ENCODE results near the gene ADARB1.

The ADARB1 gene

DNA sequence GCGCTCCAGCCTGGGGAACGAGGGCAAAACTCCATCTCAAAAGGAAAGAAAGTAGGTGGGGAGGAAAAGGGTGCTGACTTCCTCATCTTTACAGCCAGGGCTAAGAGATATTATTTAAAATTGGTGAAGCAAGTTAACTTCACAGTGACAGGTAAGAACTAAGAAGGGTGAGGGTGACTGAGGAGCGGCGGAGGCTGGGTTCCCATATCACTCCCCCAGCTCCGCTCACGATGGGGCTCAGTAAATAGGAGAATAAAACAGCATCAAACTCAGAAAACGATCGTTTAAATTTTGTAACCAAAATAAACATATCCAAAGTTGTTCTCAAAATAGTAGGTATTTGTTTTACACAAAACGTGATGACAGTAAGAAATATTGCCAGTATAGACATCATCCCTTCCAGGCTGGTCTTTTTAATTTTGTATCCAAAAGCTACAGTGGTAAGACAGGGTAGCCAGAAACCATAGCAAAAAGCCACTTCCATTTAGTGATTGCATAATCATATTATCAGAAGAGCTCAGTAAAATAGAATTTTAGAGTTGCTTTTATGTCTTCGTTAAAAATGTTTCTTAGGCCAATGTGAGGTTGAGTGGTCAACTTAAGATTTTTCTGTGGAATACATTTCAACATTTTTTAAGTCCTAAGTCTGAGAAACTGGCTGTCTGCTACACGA lies 26.2 kb upstream of the ADARB1 start:
- Mint-ChIP-seq H3K27me3 (peaks cover 7% of the 10 kb centered on the region), H3K27ac (no peak overlapping the region), H3K9me3 (ENCODE audit: low read depth) (peaks cover 6% of the 10 kb centered on the region), H3K4me3 (no peak overlapping the region), H3K4me1 (ENCODE audit: low read depth) (no peaks in the 10 kb centered on the region), H3K36me3 (peaks cover 2% of the 10 kb centered on the region)

DNA sequence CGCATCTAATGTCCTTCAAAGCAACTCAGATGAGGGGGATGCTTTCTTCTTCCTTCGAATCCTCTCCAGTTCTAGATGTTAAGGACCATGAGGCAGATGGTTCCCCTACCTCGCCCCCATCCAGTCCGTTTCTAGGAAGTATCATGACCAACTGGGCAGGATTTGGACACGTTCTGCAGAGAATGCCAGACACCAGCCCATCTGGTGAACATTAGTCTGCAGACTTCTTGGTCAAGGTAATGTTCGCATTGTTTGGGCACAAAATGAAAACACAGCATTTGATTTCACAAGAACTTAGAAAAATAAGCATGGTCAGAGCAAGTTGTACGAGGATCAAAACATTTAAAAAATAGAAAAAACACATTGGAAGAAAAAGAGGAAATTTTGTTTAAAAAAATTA lies 25.4 kb upstream of the ADARB1 start:
- H3K4me3 Mint-ChIP-seq: no peak overlapping the region

DNA sequence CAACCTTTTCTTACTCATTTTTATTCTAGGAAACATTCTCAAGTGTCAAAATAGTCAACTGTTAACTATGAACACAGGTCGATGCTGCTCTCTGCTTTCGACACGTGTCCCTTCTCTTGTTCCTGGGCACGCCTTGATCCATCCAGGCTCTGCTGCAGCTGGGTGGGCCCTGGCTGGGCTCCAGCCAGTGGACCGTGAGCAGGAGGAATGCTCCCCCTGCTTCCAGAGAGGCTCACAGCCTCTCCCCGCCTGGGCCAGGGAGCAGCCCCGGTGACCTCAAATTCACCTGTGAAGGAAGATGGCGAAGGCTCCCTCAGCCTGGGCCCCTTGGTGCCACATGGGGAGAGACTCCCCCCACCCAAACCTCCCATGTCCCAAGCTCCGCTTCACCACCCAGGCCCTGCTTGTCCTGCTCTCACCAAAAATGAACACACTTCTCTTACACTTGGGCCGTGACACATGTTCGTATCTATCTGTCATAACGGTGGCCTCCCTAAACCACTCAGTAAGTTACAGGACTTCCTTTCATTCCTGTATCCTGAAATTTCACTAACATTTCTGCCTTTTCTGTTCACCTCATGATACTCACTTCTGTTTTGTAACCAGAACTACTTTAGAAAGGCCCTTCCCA lies 24.6 kb upstream of the ADARB1 start:
- peaks cover 6% of the 10 kb centered on the region for H3K9me3 Mint-ChIP-seq (ENCODE audit: low read depth)
- peaks cover 2% of the 10 kb centered on the region for H3K36me3 Mint-ChIP-seq
- H3K27me3 Mint-ChIP-seq: peaks cover 8% of the 10 kb centered on the region
- no peak overlapping the region for H3K27ac Mint-ChIP-seq
- H3K4me1 Mint-ChIP-seq (ENCODE audit: low read depth): no peaks in the 10 kb centered on the region
- no peak overlapping the region for H3K4me3 Mint-ChIP-seq

More for the DNA sequence above, 25.4 kb upstream of the ADARB1 start:
- Mint-ChIP-seq H3K36me3 (peaks cover 2% of the 10 kb centered on the region), H3K9me3 (ENCODE audit: low read depth) (peaks cover 6% of the 10 kb centered on the region), H3K4me1 (ENCODE audit: low read depth) (no peaks in the 10 kb centered on the region), H3K27me3 (peaks cover 7% of the 10 kb centered on the region), H3K27ac (no peak overlapping the region)

DNA sequence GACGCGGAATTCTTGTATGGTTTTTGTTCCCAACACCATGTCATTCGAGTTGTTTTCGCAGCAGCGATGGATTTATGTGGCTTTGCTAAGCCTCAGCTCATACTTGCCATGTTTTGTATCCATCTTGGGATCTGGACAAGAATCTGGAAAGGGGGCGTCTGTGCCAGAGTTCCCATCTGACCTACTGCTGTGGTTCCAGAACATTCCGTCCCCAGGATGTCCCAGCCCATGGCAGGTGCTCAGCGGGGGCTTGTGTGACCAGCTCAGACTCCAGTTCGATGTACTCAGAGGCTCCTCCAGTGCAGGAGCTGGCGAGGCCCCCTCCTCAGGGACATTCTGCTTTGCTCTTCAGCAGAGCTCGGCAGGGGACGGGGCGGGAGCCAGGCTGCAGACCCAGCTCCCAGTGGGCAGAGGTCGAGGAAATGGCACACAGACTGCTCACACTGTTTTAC lies 24.0 kb upstream of the ADARB1 start:
- Mint-ChIP-seq H3K9me3 (ENCODE audit: low read depth) (peaks cover 6% of the 10 kb centered on the region), H3K27me3 (peaks cover 8% of the 10 kb centered on the region), H3K4me3 (no peak overlapping the region), H3K27ac (no peak overlapping the region), H3K4me1 (ENCODE audit: low read depth) (no peaks in the 10 kb centered on the region), H3K36me3 (peaks cover 2% of the 10 kb centered on the region)

DNA sequence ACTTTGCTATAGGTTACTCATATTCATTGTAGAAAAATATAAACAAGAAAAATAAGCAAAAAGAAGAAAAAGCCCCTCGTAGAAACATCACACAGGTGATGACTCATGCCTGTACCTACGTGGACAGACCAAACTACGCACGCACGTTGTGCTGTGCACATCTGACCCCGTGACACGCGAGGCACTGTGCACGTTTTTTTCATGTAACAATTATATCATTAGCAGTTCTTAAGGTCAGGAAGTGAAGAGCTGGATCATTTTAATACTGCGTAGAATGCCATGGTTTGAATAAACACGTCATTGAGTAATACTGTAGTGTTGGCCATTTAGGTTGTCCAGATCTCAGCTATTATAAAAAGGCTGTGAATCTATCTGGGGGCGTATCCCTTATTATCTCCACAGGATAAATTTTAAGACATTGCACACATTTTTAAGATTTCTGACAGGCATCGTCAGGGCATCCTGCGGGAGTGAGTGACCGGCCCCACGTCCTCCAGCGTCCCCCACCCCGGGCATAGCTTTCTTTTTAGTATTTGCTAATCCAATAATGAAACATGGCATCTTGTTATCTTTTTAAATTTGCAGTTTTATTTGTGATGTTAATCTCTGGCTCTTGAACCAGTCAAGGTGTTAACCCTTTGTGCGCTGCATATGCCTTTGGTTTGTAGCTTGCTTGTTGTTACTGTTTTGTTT lies 23.4 kb upstream of the ADARB1 start:
- Mint-ChIP-seq H3K4me1 (ENCODE audit: low read depth) (no peaks in the 10 kb centered on the region), H3K9me3 (ENCODE audit: low read depth) (peaks cover 6% of the 10 kb centered on the region), H3K36me3 (peaks cover 2% of the 10 kb centered on the region), H3K4me3 (no peak overlapping the region), H3K27me3 (peaks cover 8% of the 10 kb centered on the region), H3K27ac (no peak overlapping the region)

DNA sequence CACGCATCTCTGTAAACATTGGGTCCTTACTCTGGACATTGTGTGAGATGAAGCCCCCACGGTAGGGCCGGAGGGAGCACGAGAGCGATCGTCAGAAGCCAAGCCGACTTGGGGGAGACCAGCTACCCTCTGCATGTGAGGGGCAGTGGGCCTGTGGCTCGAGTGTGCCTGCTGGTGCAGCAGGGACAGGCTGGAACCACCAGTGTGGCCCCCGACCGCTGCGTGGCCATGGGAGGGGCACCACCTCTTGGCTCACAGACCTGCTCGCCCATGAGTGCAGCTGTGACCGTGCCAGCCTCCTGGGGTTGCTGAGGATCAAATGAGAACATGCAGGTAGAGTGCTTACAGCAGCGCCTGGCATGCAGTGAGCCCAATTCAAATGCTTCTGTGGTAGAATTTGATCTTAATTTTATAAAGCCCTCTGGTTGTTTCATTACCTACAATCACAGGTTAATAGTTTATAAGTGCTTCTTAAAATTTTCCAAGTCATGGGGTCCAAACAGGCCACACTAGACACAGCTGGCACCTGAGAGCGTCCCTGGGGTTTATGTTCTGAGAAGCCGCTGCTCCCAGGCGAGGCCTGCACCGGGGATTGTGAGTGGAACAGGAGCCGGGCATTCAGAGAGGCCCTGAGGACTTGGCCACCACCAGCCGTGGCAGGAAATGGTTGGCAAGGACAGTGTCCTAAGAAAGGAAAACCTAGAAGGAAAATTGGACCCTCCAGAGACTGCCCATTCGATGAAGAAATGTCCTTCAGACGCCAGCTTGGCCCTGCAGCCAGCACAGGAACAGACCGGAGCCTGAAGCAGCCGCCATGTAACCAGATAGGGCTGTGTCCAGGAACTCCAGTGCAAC lies 22.6 kb upstream of the ADARB1 start:
- H3K4me1 Mint-ChIP-seq (ENCODE audit: low read depth): no peaks in the 10 kb centered on the region
- peaks cover 6% of the 10 kb centered on the region for H3K9me3 Mint-ChIP-seq (ENCODE audit: low read depth)
- no peak overlapping the region for H3K27ac Mint-ChIP-seq
- H3K27me3 Mint-ChIP-seq: peaks cover 8% of the 10 kb centered on the region
- H3K4me3 Mint-ChIP-seq: no peak overlapping the region
- H3K36me3 Mint-ChIP-seq: peaks cover 2% of the 10 kb centered on the region

DNA sequence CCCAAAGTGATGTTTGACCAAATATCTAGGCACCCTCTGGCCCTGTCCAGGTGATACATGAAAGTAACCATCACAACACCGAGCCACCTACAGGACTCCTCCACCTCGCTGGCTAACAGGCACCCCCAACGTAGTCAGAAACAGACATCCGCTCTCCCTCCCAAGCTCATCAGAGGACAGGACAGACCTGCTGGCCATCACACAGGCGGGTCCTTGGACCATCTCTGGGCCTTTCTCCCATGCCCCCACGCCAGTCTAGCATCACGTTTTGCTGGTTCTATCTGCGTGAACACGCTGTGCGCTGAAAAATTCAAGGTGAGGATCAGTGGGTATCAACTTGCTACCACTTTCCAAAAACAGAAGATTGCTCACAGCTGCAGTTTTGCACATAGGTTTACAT lies 21.4 kb upstream of the ADARB1 start:
- Mint-ChIP-seq H3K27ac (no peak overlapping the region), H3K9me3 (ENCODE audit: low read depth) (no peaks in the 10 kb centered on the region), H3K4me1 (ENCODE audit: low read depth) (no peaks in the 10 kb centered on the region), H3K36me3 (no peaks in the 10 kb centered on the region), H3K27me3 (peaks cover 6% of the 10 kb centered on the region), H3K4me3 (no peak overlapping the region)

DNA sequence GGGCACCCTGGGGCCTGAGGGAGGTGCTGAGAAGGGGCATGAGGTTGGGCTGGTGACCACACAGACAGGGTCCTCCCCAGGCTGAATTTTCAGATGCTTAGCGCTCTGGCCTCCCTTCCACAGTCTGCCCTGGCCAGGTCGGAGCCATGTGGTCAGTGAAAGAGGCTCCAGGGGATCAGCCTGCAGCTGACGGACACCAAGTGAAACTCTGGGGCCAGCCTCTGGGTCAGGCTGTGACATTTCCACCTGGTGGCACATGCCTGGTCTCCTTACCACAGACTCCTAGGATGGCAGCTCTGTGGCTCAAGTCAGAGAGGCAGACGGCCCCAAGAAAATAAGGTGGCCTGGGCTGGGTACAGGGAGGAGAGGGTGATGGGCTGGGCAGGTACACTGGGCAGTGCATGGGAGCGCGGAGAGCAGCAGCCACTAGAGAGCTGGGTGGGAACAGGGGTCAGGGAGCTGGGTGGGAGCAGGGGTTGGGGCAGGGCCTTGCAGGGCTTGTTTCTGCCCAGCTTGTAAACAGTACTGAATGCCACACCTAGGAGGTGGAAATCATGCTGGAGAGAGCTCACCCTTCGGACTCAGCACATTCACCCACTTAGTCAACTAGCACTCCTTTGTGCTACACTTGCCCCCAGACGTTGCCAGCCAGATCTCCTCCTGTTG lies 20.7 kb upstream of the ADARB1 start:
- H3K4me1 Mint-ChIP-seq (ENCODE audit: low read depth): no peaks in the 10 kb centered on the region
- H3K27me3 Mint-ChIP-seq: peaks cover 6% of the 10 kb centered on the region
- no peaks in the 10 kb centered on the region for H3K36me3 Mint-ChIP-seq
- no peak overlapping the region for H3K27ac Mint-ChIP-seq
- no peak overlapping the region for H3K4me3 Mint-ChIP-seq
- no peaks in the 10 kb centered on the region for H3K9me3 Mint-ChIP-seq (ENCODE audit: low read depth)

DNA sequence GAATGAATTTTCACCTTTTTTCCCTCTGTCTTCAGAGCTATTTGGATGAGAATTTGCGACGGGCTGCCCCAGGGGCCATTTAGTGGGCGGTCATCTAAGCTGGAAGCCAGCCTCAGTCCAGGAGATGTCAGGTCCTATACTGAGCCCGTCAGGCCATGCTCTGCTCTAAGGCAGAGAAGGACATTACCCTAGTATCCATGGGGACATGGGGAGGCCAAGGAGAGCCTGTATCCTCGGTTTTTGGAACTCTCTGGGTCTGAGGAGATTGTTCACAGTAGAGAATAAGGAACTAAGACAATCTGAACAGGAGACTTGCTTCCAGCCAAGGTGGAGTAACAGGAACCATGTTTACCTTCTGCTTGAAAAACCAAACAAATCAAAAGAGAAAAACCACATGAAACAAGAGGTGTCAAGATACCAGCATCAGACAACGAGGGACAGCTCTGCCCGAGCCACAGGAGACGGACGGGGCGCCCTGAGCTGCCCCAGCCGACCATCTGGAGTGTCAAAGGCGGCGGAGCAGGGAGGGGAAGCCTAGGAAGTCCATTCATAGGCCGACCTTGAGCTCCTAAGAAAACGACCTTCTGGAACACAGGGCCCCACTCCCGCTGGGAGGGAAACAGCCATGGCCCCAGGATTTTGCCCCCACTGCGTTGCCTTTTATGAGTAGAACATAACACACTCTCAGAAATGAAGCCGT lies 20.0 kb upstream of the ADARB1 start:
- Mint-ChIP-seq H3K4me3 (no peak overlapping the region), H3K27me3 (peaks cover 6% of the 10 kb centered on the region), H3K4me1 (ENCODE audit: low read depth) (no peaks in the 10 kb centered on the region), H3K9me3 (ENCODE audit: low read depth) (no peaks in the 10 kb centered on the region), H3K27ac (no peak overlapping the region), H3K36me3 (no peaks in the 10 kb centered on the region)

DNA sequence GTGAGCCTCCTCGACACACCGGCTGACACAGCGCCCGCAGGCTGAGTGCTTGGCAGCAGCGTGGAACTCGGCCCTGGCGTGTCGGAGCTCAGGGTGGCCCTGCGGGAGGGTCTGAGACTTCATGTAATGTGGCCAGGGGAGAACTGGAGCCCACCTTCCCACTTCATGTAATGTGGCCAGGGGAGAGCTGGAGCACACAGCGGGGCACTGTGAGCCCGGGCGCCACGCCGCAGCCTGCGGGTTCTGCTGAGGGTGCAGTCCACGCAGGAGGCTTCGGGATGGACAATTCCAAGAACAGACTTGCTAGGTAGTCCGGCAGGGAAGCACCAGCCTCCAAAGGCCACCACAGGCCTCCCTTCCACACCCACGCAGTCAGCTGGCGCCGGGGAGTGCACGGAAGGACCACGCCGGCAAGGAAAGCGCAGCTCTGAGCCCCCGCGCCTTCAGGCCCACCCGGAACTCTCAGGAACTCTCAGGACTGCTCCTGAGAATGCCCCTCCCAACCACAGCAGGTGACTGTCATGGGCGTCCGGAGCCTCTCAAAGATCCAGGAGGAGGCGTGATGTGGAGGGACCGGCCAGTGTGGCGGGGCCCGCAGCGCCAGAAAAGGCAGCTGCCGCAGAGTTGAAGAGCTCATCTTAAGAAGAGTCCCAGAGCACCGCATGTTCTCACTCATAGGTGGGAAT lies 19.3 kb upstream of the ADARB1 start:
- Mint-ChIP-seq H3K36me3 (no peaks in the 10 kb centered on the region), H3K4me3 (no peak overlapping the region), H3K4me1 (ENCODE audit: low read depth) (no peaks in the 10 kb centered on the region), H3K9me3 (ENCODE audit: low read depth) (no peaks in the 10 kb centered on the region), H3K27me3 (peaks cover 6% of the 10 kb centered on the region), H3K27ac (no peak overlapping the region)

DNA sequence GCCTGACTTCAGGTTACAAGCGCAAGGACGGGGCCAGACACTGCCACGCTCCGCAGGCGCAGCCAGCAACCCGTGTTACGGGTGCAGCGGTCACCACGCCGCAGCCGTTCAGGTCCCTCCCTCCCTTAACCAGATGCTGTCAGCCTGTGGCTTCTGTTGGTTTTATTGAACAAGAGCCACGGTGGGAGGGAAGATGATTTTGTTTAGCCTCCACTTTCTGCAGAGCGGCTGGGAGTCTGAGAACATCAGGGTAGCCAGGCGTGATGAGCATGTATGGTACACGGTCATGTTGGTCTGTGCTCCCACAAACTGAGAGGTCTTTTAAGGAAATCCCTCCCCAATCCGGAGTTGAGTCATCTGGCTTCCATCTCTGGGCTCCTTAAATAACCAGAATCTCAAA lies 18.5 kb upstream of the ADARB1 start:
- Mint-ChIP-seq H3K36me3 (no peaks in the 10 kb centered on the region), H3K4me3 (no peak overlapping the region), H3K27me3 (peaks cover 6% of the 10 kb centered on the region), H3K27ac (no peak overlapping the region), H3K9me3 (ENCODE audit: low read depth) (no peaks in the 10 kb centered on the region), H3K4me1 (ENCODE audit: low read depth) (no peaks in the 10 kb centered on the region)

DNA sequence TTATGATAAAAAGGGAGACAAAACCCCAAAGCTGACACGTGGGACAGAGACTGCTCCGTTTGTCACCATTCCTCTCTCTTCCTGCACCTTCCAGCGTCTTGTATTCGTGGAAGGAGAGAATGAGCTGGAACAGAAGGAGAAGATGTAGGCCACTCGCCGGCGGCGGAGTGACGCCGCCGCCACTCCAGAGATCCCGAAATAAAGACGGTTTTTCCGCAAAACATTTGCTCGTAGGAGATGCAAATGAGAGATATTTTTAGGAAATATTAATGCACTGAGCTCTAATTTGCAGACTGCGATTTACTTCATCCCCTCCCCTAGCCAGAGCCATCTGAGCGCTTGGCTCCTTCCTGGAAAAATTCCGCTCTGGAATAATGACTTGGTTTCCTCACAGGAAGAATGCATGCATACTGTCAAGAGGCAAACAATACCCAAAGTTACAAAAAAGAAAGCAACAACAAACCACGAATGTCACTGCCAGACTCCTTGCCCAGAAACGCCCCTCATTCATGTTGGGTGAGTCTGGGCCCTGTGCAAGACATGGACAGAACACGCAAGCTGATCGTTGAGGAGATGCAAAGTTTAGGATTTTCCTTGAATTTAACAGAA lies 18.0 kb upstream of the ADARB1 start:
- Mint-ChIP-seq H3K27me3 (peaks cover 6% of the 10 kb centered on the region), H3K27ac (no peak overlapping the region), H3K4me3 (no peak overlapping the region), H3K9me3 (ENCODE audit: low read depth) (no peaks in the 10 kb centered on the region), H3K4me1 (ENCODE audit: low read depth) (no peaks in the 10 kb centered on the region), H3K36me3 (no peaks in the 10 kb centered on the region)

DNA sequence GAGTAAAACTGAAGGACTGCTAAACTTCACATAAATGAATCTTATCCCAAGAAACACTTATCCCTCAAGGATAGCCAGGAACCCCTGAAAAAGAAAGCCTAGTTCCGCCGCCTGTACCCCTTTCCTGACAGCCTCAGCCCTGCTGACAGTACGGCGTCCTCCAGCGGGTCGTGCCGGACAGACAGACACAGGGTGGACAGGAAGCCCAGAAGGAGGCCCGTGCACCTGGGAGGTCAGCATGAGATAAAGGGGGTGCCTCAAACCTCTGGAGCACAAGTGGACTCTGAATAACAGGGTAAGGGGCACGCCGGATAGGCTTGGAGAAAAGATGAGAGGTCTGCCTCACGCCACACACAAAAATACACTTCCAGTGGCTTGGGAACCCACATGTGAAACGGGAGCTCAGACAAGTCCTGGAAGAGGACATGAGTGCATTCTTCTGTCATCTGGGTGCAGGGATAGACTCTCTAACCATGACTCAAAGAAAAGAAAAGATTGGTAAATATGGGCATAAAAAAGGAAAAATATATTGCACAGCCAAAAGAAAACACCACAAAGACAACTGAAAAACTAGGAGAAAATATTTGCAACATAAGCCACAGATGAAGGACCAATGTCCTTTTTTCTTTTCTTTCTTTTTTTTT lies 17.3 kb upstream of the ADARB1 start:
- Mint-ChIP-seq H3K4me1 (ENCODE audit: low read depth) (no peaks in the 10 kb centered on the region), H3K27me3 (peaks cover 6% of the 10 kb centered on the region), H3K4me3 (no peak overlapping the region), H3K36me3 (no peaks in the 10 kb centered on the region), H3K27ac (no peak overlapping the region), H3K9me3 (ENCODE audit: low read depth) (no peaks in the 10 kb centered on the region)
